B cell (primary cell): ENCODE results near the gene HTRA1. TPM values are rescaled to one million over a fixed set of nuclear protein-coding genes. Genes with fewer than 3 reads are reported as not detected.

Experiments
- ATAC-seq: fragments of 200-7000 bp; cut with Tn5 transposase; one replicate; pipeline ENCODE4 v1.10.0; 2021; ENCODE audit warnings: low read depth, mild to moderate bottlenecking, moderate number of reproducible peaks, moderate library complexity
- CTCF ChIA-PET: fragments of 350-600 bp; sonication (Branson Sonifier 250); formaldehyde crosslinking; loops from one replicate; lab custom pipeline; 2021; ENCODE audit warnings: antibody characterized with exemption, inconsistent platforms; lab: Charles Lee
- POLR2A ChIA-PET: fragments of 350-600 bp; sonication (Branson Sonifier 250); formaldehyde crosslinking; loops from one replicate; lab custom pipeline; 2021; ENCODE audit warnings: antibody characterized with exemption; lab: Charles Lee
- DNase-seq: peaks from one replicate; pipeline ENCODE4 v3.0.0; 2013
- H2AFZ ChIP-seq: 2 replicates; pipeline ENCODE4 v1.6.1; 2012; ENCODE audit warnings: mild to moderate bottlenecking, low read depth, low read length; ENCODE audit not compliant: insufficient read depth, poor library complexity, severe bottlenecking
- H3K27ac ChIP-seq, 2 donors: 1 replicate in 1 of 2; 2 replicates in 1 of 2; pipeline ENCODE4 v1.5.1; 2012 to 2013; ENCODE audit warnings: low read length in 2 of 2, mild to moderate bottlenecking in 2 of 2, moderate library complexity in 1 of 2
- H3K27me3 ChIP-seq, 4 experiments: fragments of 200-600 bp in 1 of 4; sonication (generic) in 1 of 4; replicated peaks in 1 of 4; 1 replicate in 2 of 4; 2 replicates in 2 of 4; pipeline versions ENCODE4 v1.6.1 to v1.7.0; 2013 to 2016; ENCODE audit warnings: low read length in 3 of 4, mild to moderate bottlenecking in 2 of 4, mixed read lengths in 1 of 4, moderate library complexity in 1 of 4; ENCODE audit not compliant: insufficient read depth in 4 of 4, control insufficient read depth in 3 of 4; ENCODE audit errors: control extremely low read depth in 1 of 4
- H3K36me3 ChIP-seq, 2 experiments: replicated peaks in 1 of 2; 1 replicate in 1 of 2; 2 replicates in 1 of 2; pipeline versions ENCODE4 v1.6.1 to v1.7.1; 2013; ENCODE audit warnings: low read length in 1 of 2; ENCODE audit not compliant: insufficient read depth in 2 of 2, control insufficient read depth in 1 of 2; ENCODE audit errors: control extremely low read depth in 1 of 2, extremely low read depth in 1 of 2
- H3K4me1 ChIP-seq, 2 donors: fragments of 200-600 bp in 1 of 2; sonication (generic) in 1 of 2; 1 replicate in 1 of 2; 2 replicates in 1 of 2; pipeline versions ENCODE4 v1.5.1 to v1.6.1; 2013 to 2017; ENCODE audit warnings: low read length in 2 of 2; ENCODE audit not compliant: control insufficient read depth in 2 of 2, insufficient read depth in 2 of 2
- H3K4me2 ChIP-seq: replicated peaks from 2 replicates; pipeline ENCODE3; 2012; ENCODE audit warnings: mild to moderate bottlenecking, low read depth, low read length; ENCODE audit not compliant: poor library complexity, severe bottlenecking
- H3K4me3 ChIP-seq, 5 experiments: fragments of 200-600 bp in 1 of 5; sonication (generic) in 1 of 5; 1 replicate in 3 of 5; 2 replicates in 2 of 5; pipeline versions ENCODE4 v1.5.1 to v1.7.0; 2011 to 2016; ENCODE audit warnings: low read length in 4 of 5, mild to moderate bottlenecking in 4 of 5, low read depth in 2 of 5, control low read depth in 1 of 5, moderate library complexity in 1 of 5; ENCODE audit not compliant: insufficient read depth in 1 of 5; ENCODE audit errors: control extremely low read depth in 1 of 5, extremely low read depth in 1 of 5
- H3K79me2 ChIP-seq: fragments of 200-600 bp; sonication (generic); one replicate; pipeline ENCODE4 v1.6.0; 2016; ENCODE audit warnings: low read length; ENCODE audit not compliant: control insufficient read depth, insufficient read depth
- H3K9ac ChIP-seq: fragments of 200-600 bp; sonication (generic); 2 replicates; pipeline ENCODE4 v1.6.1; 2017; ENCODE audit warnings: mild to moderate bottlenecking, low read length, moderate library complexity
- H3K9me3 ChIP-seq, 3 donors: one replicate each; pipeline versions ENCODE4 v1.6.1 to v1.7.1; 2013; ENCODE audit warnings: low read length in 2 of 3; ENCODE audit not compliant: control insufficient read depth in 2 of 3, insufficient read depth in 1 of 3; ENCODE audit errors: control extremely low read depth in 1 of 3
- H4K20me1 ChIP-seq: 2 replicates; pipeline ENCODE4 v1.6.0; 2012; ENCODE audit warnings: mild to moderate bottlenecking, low read length; ENCODE audit not compliant: insufficient read depth, control insufficient read depth, poor library complexity, severe bottlenecking
- H3K27ac Mint-ChIP-seq: one replicate; pipeline ENCODE4 v1.8.0; 2021; ENCODE audit warnings: mixed read lengths
- H3K27me3 Mint-ChIP-seq: one replicate; pipeline ENCODE4 v1.8.0; 2021; ENCODE audit warnings: mixed read lengths
- H3K4me1 Mint-ChIP-seq: one replicate; pipeline ENCODE4 v1.8.0; 2021; ENCODE audit warnings: mixed read lengths
- H3K4me3 Mint-ChIP-seq: one replicate; pipeline ENCODE4 v1.8.0; 2021; ENCODE audit warnings: mixed read lengths
- H3K9me3 Mint-ChIP-seq: one replicate; pipeline ENCODE4 v1.8.0; 2022; ENCODE audit warnings: mixed read lengths; ENCODE audit not compliant: insufficient read depth
- CTCF ChIP-seq: fragments of 200-600 bp; IDR thresholded peaks from one replicate; pipeline ENCODE4 v1.8.0; 2022; ENCODE audit warnings: antibody characterized with exemption, mild to moderate bottlenecking
- EZH2 ChIP-seq: IDR thresholded peaks from 2 replicates; pipeline ENCODE4 v1.6.1; 2012; ENCODE audit warnings: borderline replicate concordance, low read depth, mild to moderate bottlenecking, moderate library complexity, low read length; ENCODE audit not compliant: insufficient read depth, poor library complexity, severe bottlenecking
- WGBS: methylation state at CpG from one replicate; pipeline ENCODE4 v1.1.5; 2013; ENCODE audit warnings: missing lambda C conversion rate; ENCODE audit not compliant: insufficient coverage; 5-methylcytosine and 5-hydroxymethylcytosine counted together
- intact Hi-C: fragments of 100-400 bp; cut with micrococcal nuclease; formaldehyde crosslinking; loops from one replicate; pipeline ENCODE4 v1.10.0; 2022
- polyA plus RNA-seq: library from polyadenylated mRNA; depleted of rRNA; stranded (reverse); fragments of >200 nt; gene quantifications from 2 replicates; pipeline ENCODE4 v1.2.3, GENCODE V29; 2012
- total RNA-seq, 2 donors: library from RNA; stranded (reverse); fragments of 120-200 nt in 1 of 2; gene quantifications; 1 replicate in 1 of 2; 2 replicates in 1 of 2; pipeline versions ENCODE4 v1.2.3 to v1.2.4, GENCODE V29; 2013 to 2022

Gene HTRA1
- total and polyA plus RNA-seq, 2 donors (not counting 1 experiment from before 2014, with no cell fraction given): not detected

DNA sequence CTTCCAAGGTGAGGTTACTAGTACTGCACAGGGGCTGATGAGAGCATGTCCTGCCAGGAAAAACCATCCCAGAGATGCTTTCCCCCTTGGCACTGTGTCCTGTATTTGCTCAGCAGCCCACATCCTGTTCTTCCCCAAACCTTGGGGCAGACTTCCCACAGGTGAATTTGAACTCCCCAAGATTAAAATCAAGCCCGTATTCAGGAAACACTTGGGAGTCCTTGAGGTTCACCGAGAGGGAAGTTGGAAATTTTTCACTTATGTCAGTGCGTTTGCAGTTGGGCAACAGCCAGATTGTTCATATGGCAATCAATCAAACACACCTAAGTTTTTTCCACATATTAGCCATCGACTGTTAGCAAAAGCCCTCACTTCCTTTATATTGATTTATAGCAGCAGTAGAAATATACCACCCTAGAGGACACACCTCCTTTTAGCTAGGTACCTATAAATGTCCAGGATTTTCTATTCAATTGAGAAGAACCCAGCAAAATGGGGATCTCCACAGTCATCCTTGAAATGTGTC, 99.0 kb downstream of the HTRA1 start, which contains the start of gene DMBT1:
Gene DMBT1 (plus strand): TSS at position 476 of the 526 bp plus-strand sequence. CDS start 17 bp downstream, at position 493.
- H3K79me2 ChIP-seq: no peaks in the 10 kb centered on the region
- Mint-ChIP-seq H3K9me3 (no peaks in the 10 kb centered on the region), H3K4me3 (no peak within 1 kb of the TSS), H3K4me1 (no peaks in the 10 kb centered on the region), H3K27me3 (peaks cover 26% of the 10 kb centered on the region), H3K27ac (no peak within 1 kb of the TSS)
- ATAC-seq (no peak), DNase-seq (no peak)
- H3K4me1 ChIP-seq: no peaks in the 10 kb centered on the region
- POLR2A ChIA-PET: no interaction called here
- CTCF ChIA-PET: no interaction called here
- no peak within 1 kb of the TSS for H3K4me2 ChIP-seq
- peaks cover 0 to 10% (median 3%) of the 10 kb centered on the region in 4 experiments for H3K27me3 ChIP-seq
- WGBS: no CpG with 5 or more reads among the region's 4 CpGs
- no peaks in the 10 kb centered on the region for H4K20me1 ChIP-seq
- H3K4me3 ChIP-seq: no peak within 1 kb of the TSS
- TF ChIP-seq CTCF (no peak), EZH2 (no peak)
- H3K27ac ChIP-seq: no peak within 1 kb of the TSS
- H3K9ac ChIP-seq: no peak within 1 kb of the TSS
- intact Hi-C loops: no loop called here
- no peaks in the 10 kb centered on the region for H3K36me3 ChIP-seq
- H2AFZ ChIP-seq: no peak within 1 kb of the TSS
- no peaks in the 10 kb centered on the region for H3K9me3 ChIP-seq

DNA sequence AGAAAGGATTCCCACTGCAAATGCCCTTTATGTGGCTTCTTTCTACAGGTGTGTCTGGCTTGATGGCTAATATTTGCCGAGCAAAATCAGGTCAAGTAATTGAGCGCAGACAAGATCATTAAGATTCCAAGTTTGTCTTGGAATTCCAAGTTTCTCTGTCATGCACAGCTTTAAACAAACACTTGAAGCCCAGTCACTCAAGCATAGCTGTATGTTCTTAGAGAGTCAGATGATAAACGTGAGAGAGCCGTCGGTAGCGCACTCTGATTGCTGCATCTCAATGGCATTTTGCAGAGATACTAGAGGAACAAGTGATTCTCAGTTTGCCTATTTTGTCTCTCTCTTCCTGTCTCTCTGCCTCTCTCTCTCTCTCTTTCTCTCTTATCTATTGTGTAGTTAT, 99.9 kb downstream of the HTRA1 start:
- no peak for TF ChIP-seq EZH2
- TF ChIP-seq CTCF: no peak
- no peaks in the 10 kb centered on the region for H3K9me3 ChIP-seq
- ATAC-seq: no peak
- no peak overlapping the region for H3K4me3 Mint-ChIP-seq
- H3K4me2 ChIP-seq: no peak overlapping the region
- H3K4me1 ChIP-seq: no peaks in the 10 kb centered on the region
- H4K20me1 ChIP-seq: no peaks in the 10 kb centered on the region
- peaks cover 31% of the 10 kb centered on the region for H3K27me3 Mint-ChIP-seq
- no peak for DNase-seq
- H3K4me1 Mint-ChIP-seq: no peaks in the 10 kb centered on the region
- H2AFZ ChIP-seq: no peak overlapping the region
- no peaks in the 10 kb centered on the region for H3K9me3 Mint-ChIP-seq
- ChIA-PET POLR2A (no interaction called here), CTCF (no interaction called here)
- no peak overlapping the region for H3K9ac ChIP-seq
- no peaks in the 10 kb centered on the region for H3K36me3 ChIP-seq
- no peak overlapping the region for H3K4me3 ChIP-seq
- no peaks in the 10 kb centered on the region for H3K79me2 ChIP-seq
- intact Hi-C loops: no loop called here
- H3K27ac Mint-ChIP-seq: no peak overlapping the region
- H3K27ac ChIP-seq: no peak overlapping the region
- WGBS: 100% methylated on average over 1 of the region's 6 CpGs
- H3K27me3 ChIP-seq: peaks cover 0 to 14% (median 4%) of the 10 kb centered on the region in 4 experiments
